Keratinocyte (primary cell): Measurements from ENCODE around the gene SPTBN5.

Experiments
- CTCF ChIP-seq, 3 experiments: IDR thresholded peaks in 1 of 3; conservative IDR thresholded peaks in 1 of 3; optimal IDR thresholded peaks in 1 of 3; 2 replicates in 2 of 3; 3 replicates in 1 of 3; pipeline versions ENCODE3 to v1.5.1; 2011; ENCODE audit warnings: low read length in 3 of 3, mild to moderate bottlenecking in 3 of 3, moderate library complexity in 2 of 3, control low read depth in 1 of 3, inconsistent platforms in 1 of 3; ENCODE audit not compliant: insufficient read depth in 2 of 3; ENCODE audit errors: extremely low read depth in 1 of 3
- EZH2 ChIP-seq: IDR thresholded peaks from one replicate; pipeline ENCODE4 v1.6.1; 2012; ENCODE audit warnings: inconsistent platforms, mild to moderate bottlenecking, low read length, moderate library complexity

- TF ChIP-seq CTCF (optimal IDR thresholded peaks at IDR 0.05 in 1 of 3, IDR thresholded peaks at IDR 0.05 in 1 of 3, conservative IDR thresholded peaks at IDR 0.05 in 1 of 3; ENCODE audit: extremely low read depth in 1 of 3, insufficient read depth in 2 of 3, low read length in 3 of 3) = no peak
- no peak for TF ChIP-seq EZH2
These were observed 74.3 kb downstream of the SPTBN5 start for GRCh38 chr15:41819455-41820050.
